ENCODE measurements around the gene AHNAK.

Gene AHNAK

GRCh38 chr11:62457478-62457877 is 89.1 kb downstream of the AHNAK start:
- no peaks in the 10 kb centered on the region; the same call in 1 of the 2 replicates for H3K27me3 ChIP-seq (ENCODE audit: insufficient read depth, low read length)
- no peak overlapping the region for H3K4me3 ChIP-seq (ENCODE audit: low read depth, low read length, poor library complexity, severe bottlenecking)
- no peak overlapping the region for H3K27ac ChIP-seq (ENCODE audit: low read depth, low read length, poor library complexity, severe bottlenecking)
- TF ChIP-seq CTCF (IDR thresholded peaks at IDR 0.05; ENCODE audit: low read length) (no peak), EZH2 (IDR thresholded peaks at IDR 0.05; ENCODE audit: borderline replicate concordance, low read length) (no peak)
- H3K9ac ChIP-seq (ENCODE audit: low read length): no peak overlapping the region
- H3F3A ChIP-seq (ENCODE audit: insufficient read depth, low read length): no peaks in the 10 kb centered on the region
- H3K9me2 ChIP-seq (ENCODE audit: low read depth, low read length): no peaks in the 10 kb centered on the region
- H3K36me3 ChIP-seq (ENCODE audit: insufficient read depth, low read length): no peaks in the 10 kb centered on the region
- H3K4me2 ChIP-seq (ENCODE audit: low read length): no peak overlapping the region
- no peak overlapping the region for H2AFZ ChIP-seq (ENCODE audit: low read length)
- H3K4me1 ChIP-seq (ENCODE audit: insufficient read depth, low read length, severe bottlenecking): peaks cover 5% of the 10 kb centered on the region
- H3K79me2 ChIP-seq (ENCODE audit: insufficient read depth, low read length): no peaks in the 10 kb centered on the region
- H3K9me3 ChIP-seq (ENCODE audit: low read length): no peaks in the 10 kb centered on the region
- H4K20me1 ChIP-seq (ENCODE audit: insufficient read depth, low read length): no peaks in the 10 kb centered on the region

- no peaks in the 10 kb centered on the region for H3K4me1 ChIP-seq (ENCODE audit: insufficient read depth, low read length, severe bottlenecking)
- H3K4me2 ChIP-seq (ENCODE audit: low read length): no peak overlapping the region
- no peaks in the 10 kb centered on the region for H3K9me2 ChIP-seq (ENCODE audit: low read depth, low read length)
- H3K9me3 ChIP-seq (ENCODE audit: low read length): no peaks in the 10 kb centered on the region
- no peak overlapping the region for H3K9ac ChIP-seq (ENCODE audit: low read length)
- no peak overlapping the region for H3K4me3 ChIP-seq (ENCODE audit: low read depth, low read length, poor library complexity, severe bottlenecking)
- H3K36me3 ChIP-seq (ENCODE audit: insufficient read depth, low read length): no peaks in the 10 kb centered on the region
- H3K27ac ChIP-seq (ENCODE audit: low read depth, low read length, poor library complexity, severe bottlenecking): no peak overlapping the region
- H3K79me2 ChIP-seq (ENCODE audit: insufficient read depth, low read length): no peaks in the 10 kb centered on the region
- no peaks in the 10 kb centered on the region for H3F3A ChIP-seq (ENCODE audit: insufficient read depth, low read length)
- TF ChIP-seq EZH2 (IDR thresholded peaks at IDR 0.05; ENCODE audit: borderline replicate concordance, low read length): no peak
- no peak for TF ChIP-seq CTCF (IDR thresholded peaks at IDR 0.05; ENCODE audit: low read length)
- H2AFZ ChIP-seq (ENCODE audit: low read length): no peak overlapping the region
- no peaks in the 10 kb centered on the region for H4K20me1 ChIP-seq (ENCODE audit: insufficient read depth, low read length)
- no peaks in the 10 kb centered on the region; the same call in 1 of the 2 replicates for H3K27me3 ChIP-seq (ENCODE audit: insufficient read depth, low read length)
These were observed 90.0 kb downstream of the AHNAK start for GRCh38 chr11:62456630-62457029.

GRCh38 chr11:62452839-62453468 is 93.7 kb downstream of the AHNAK start:
- H4K20me1 ChIP-seq (ENCODE audit: insufficient read depth, low read length): no peaks in the 10 kb centered on the region
- H3K36me3 ChIP-seq (ENCODE audit: insufficient read depth, low read length): no peaks in the 10 kb centered on the region
- H3K27me3 ChIP-seq (ENCODE audit: insufficient read depth, low read length): no peaks in the 10 kb centered on the region; the same call in 1 of the 2 replicates
- H3K9me3 ChIP-seq (ENCODE audit: low read length): no peaks in the 10 kb centered on the region
- TF ChIP-seq EZH2 (IDR thresholded peaks at IDR 0.05; ENCODE audit: borderline replicate concordance, low read length): no peak
- H3K27ac ChIP-seq (ENCODE audit: low read depth, low read length, poor library complexity, severe bottlenecking): no peak overlapping the region
- H3F3A ChIP-seq (ENCODE audit: insufficient read depth, low read length): no peaks in the 10 kb centered on the region
- no peak overlapping the region for H3K4me2 ChIP-seq (ENCODE audit: low read length)
- H3K9me2 ChIP-seq (ENCODE audit: low read depth, low read length): no peaks in the 10 kb centered on the region
- H3K4me3 ChIP-seq (ENCODE audit: low read depth, low read length, poor library complexity, severe bottlenecking): no peak overlapping the region
- no peak overlapping the region for H3K9ac ChIP-seq (ENCODE audit: low read length)
- no peaks in the 10 kb centered on the region for H3K4me1 ChIP-seq (ENCODE audit: insufficient read depth, low read length, severe bottlenecking)
- no peaks in the 10 kb centered on the region for H3K79me2 ChIP-seq (ENCODE audit: insufficient read depth, low read length)
- H2AFZ ChIP-seq (ENCODE audit: low read length): no peak overlapping the region

- no peak overlapping the region for H2AFZ ChIP-seq (ENCODE audit: low read length)
- no peaks in the 10 kb centered on the region for H3K4me1 ChIP-seq (ENCODE audit: insufficient read depth, low read length, severe bottlenecking)
- no peaks in the 10 kb centered on the region for H3K79me2 ChIP-seq (ENCODE audit: insufficient read depth, low read length)
- no peak overlapping the region for H3K9ac ChIP-seq (ENCODE audit: low read length)
- no peak overlapping the region for H3K4me3 ChIP-seq (ENCODE audit: low read depth, low read length, poor library complexity, severe bottlenecking)
- H3K9me3 ChIP-seq (ENCODE audit: low read length): no peaks in the 10 kb centered on the region
- H3F3A ChIP-seq (ENCODE audit: insufficient read depth, low read length): no peaks in the 10 kb centered on the region
- H3K27me3 ChIP-seq (ENCODE audit: insufficient read depth, low read length): peaks cover 5% of the 10 kb centered on the region; the same call in 1 of the 2 replicates
- H4K20me1 ChIP-seq (ENCODE audit: insufficient read depth, low read length): no peaks in the 10 kb centered on the region
- no peaks in the 10 kb centered on the region for H3K9me2 ChIP-seq (ENCODE audit: low read depth, low read length)
- no peak overlapping the region for H3K4me2 ChIP-seq (ENCODE audit: low read length)
- no peaks in the 10 kb centered on the region for H3K36me3 ChIP-seq (ENCODE audit: insufficient read depth, low read length)
- TF ChIP-seq CTCF (IDR thresholded peaks at IDR 0.05; ENCODE audit: low read length) (no peak), EZH2 (IDR thresholded peaks at IDR 0.05; ENCODE audit: borderline replicate concordance, low read length) (no peak)
- H3K27ac ChIP-seq (ENCODE audit: low read depth, low read length, poor library complexity, severe bottlenecking): no peak overlapping the region
These were observed 94.3 kb downstream of the AHNAK start for GRCh38 chr11:62452261-62452660.
